Kidney epithelial cell (primary cell): ENCODE data around the gene PHPT1. TPM values are rescaled to one million over a fixed set of nuclear protein-coding genes. Genes with fewer than 3 reads are reported as not detected.

Experiments used
- DNase-seq: peaks from one replicate; pipeline ENCODE4 v3.0.0-alpha.2; 2010; ENCODE audit warnings: low read depth
- H3K27me3 ChIP-seq: 2 replicates; pipeline ENCODE4 v1.6.0; 2011; ENCODE audit warnings: low read length; ENCODE audit not compliant: control insufficient read depth, insufficient read depth
- H3K36me3 ChIP-seq: 2 replicates; pipeline ENCODE4 v1.5.1; 2011; ENCODE audit warnings: low read length; ENCODE audit not compliant: control insufficient read depth, insufficient read depth
- H3K4me3 ChIP-seq: 2 replicates; pipeline ENCODE4 v1.5.1; 2011; ENCODE audit warnings: low read depth, mild to moderate bottlenecking, control low read depth, low read length
- CTCF ChIP-seq: IDR thresholded peaks from 2 replicates; pipeline ENCODE4 v1.5.1; 2011; ENCODE audit warnings: mild to moderate bottlenecking, moderate library complexity, low read length, control low read depth, inconsistent platforms; ENCODE audit not compliant: insufficient read depth, poor library complexity, severe bottlenecking
- total RNA-seq: library from RNA; depleted of rRNA; stranded (reverse); fragments of >200 nt; gene quantifications from 2 replicates; pipeline ENCODE4 v1.2.3, GENCODE V29; 2015

Gene PHPT1
- total RNA-seq, 1 donor from 2014 or later, result 129 TPM

DNA sequence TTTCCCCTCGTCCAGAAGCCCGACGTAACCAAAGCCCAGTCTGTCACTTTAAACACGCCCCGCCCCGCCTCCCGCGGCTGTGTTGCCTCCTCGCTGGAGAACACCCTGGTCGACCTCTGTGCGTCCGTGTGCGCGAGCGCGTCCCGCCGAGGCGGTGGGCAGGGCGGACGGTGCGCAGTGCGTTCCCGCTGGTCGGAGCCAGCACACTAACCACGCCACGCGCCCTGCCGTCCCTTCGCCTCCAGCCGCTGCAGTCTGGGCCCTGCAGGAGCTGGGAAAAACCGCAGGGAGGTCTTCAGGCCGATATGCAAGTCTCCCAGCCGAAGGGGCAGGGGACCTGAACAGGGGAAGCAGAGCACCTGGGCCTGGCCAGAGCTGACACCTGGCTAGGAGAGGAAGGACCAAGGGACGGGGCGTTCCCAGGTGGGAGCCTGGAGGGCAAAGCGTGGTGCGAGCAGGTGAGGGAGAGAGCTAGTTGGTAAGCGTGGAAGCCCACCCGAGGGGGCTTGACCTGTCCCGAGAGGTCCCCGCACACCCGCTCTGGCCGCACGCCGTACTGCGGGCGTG, 1.3 kb upstream of the PHPT1 start:
- Histone ChIP-seq H3K27me3 (peaks cover 40% of the 10 kb centered on the region), H3K4me3 (peak overlapping the region; percentile 55), H3K36me3 (peaks cover 2% of the 10 kb centered on the region)
- no peak for TF ChIP-seq CTCF
- no peak for DNase-seq

DNA sequence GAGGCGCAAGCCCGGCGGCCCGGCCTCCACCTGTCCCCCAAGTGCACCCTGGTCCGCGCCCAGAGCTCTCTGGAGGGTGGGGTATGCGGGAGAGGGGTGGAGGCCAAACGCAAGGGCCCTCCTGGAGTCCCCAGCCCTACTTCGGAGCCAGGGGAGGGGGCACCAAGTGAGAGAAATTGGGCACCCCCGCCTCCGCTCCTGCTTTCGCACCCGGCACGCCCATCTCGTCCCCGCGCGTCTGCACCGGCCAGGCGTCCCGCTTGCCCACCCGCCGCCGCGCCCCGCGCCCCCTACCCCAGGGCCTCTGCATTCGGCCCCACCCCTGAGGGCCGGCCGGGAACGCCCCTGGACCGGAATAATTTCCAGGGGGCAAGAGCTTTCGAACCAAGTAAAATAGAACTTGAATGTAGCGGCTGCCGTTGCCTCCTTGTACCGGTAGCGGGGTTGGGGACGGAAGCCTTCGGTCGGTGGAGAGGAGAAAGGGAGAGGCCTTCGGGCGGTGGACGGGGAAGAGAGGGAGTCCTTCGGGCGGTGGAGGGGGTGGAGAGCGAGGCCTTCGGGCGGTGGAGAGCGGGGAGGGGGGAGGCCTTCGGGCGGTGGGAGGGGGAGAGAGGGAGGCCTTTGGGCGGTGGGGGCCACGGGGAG, 694 bp upstream of the PHPT1 start:
- DNase-seq, result no peak
- no peak for TF ChIP-seq CTCF
- Histone ChIP-seq H3K4me3 (peak overlapping the region; percentile 55), H3K27me3 (peaks cover 36% of the 10 kb centered on the region), H3K36me3 (peaks cover 2% of the 10 kb centered on the region)

DNA sequence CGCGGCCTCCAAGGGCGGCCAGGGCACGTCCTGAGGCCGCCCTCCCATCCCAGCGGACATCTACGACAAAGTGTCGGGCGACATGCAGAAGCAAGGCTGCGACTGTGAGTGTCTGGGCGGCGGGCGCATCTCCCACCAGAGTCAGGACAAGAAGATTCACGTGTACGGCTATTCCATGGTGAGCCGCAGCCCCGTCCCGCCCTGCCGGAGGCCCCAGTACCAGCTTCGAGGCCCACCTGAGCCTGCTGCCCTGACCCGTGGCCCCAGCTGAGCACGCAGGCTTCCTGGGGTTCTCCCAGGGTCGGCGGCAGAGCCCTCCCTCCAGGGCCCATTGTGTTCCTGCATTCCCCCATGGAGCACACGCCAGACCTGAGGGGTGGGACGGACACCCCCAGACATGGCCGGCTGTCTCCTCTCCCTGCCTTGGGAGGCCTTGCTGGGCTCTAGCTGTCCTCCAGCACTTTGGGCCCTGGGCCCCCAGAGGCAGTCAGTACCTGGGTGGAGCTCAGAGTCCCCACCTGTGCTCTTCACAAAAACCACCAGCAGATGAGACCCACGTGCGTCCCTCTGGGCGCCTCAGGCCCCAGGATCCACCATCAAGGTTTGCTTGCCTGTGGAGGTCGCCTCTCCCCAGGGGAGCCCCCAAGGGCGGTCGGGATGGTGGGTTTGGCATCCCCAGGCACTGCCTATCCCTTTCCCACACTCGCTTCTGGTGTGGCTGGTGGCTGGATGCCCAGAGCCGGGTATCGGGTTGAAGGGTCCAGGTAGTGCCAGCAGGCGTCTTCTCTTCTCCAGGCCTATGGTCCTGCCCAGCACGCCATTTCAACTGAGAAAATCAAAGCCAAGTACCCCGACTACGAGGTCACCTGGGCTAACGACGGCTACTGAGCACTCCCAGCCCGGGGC, 1.0 kb downstream of the PHPT1 start:
- Histone ChIP-seq H3K27me3 (peaks cover 23% of the 10 kb centered on the region), H3K4me3 (peak overlapping the region; percentile 55), H3K36me3 (peaks cover 2% of the 10 kb centered on the region)
- no peak for TF ChIP-seq CTCF
- DNase-seq, result no peak

DNA sequence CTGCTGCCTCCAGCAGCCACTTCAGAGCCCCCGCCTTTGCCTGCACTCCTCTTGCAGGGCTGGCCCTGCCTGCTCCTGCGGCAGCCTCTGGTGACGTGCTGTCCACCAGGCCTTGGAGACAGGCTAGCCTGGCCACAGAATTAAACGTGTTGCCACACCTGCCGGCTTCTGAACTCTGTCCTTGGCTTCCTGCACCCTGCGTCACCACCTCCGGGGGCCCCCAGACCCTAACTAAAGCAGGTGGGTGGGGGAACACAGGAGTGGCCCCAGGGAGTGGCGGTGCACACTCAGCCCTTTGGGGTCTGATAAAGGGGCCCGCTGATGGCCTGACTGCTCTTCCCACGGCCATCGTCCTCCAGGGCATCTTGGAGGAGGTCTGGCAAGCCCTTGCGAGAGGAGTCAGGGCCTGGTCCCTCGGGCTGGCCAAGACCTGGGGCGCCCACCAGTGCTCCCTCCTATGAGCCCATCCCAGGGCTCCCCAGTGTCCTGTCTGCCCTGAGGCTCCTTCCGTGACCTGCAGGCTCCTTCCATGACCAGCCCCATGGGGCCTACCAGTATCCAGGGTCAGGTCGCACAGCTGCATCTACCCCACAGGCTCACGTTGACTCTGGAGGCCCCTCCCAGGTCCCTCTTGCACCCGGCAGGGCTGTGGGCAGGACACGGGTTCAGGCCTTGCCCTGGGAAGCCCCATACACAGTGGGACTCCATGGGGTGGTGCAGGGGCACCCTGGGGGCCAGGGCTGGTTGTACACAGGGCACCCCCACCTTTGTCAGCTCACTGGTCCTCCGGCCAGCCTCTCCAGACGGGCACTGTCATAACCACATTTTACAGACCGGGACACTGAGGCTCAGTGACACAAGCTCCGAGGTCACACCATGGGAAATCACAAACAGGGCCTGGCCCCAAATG, 1.9 kb downstream of the PHPT1 start:
- TF ChIP-seq CTCF, result no peak
- peaks cover 2% of the 10 kb centered on the region for H3K36me3 ChIP-seq
- no peak overlapping the region for H3K4me3 ChIP-seq
- no peak for DNase-seq
- H3K27me3 ChIP-seq, result peaks cover 15% of the 10 kb centered on the region

DNA sequence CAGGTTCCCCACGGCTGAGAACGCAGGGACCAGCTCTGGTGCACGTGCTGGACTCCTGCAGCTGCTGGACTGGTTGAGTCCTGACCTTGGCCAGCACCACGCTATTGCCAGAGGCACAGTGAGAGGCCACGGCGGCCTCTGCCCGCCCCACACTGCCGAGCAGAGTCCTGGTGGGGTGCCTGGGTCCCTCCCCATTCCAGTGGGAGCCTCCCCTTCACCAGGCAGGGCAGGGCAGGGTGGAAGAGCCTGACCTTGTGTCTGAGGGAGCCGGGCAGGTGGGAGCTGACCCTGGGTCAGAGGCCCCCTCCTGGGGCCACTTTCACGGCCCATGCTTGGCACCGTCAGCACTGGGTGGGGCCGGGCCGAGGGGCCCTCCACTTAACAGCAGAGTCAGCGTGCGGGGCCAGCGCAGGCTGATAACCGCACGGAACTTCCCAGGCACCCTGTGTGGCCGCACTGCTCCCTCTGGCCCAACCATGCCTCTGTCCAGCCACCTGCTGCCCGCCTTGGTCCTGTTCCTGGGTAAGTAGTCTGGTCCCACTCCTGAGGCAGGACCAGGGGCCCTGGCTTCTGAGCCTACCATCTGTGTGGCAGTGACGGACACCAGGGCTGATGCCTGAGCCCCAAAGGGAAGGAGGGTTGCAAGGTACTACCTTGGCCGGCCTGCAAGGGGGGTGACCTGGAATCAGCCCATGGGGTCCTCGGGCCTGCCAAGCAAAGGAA, 2.9 kb downstream of the PHPT1 start, which contains the start of gene MAMDC4:
TSS of gene MAMDC4 (plus strand) at position 406 of the 723 bp plus-strand sequence. CDS start at position 477, 71 bp downstream.
- Histone ChIP-seq H3K27me3 (peaks cover 7% of the 10 kb centered on the region), H3K36me3 (peaks cover 2% of the 10 kb centered on the region), H3K4me3 (no peak within 1 kb of the TSS)
- TF ChIP-seq CTCF, result no peak
- DNase-seq, result no peak
